Esophagus squamous epithelium (tissue), 5 donors: ENCODE data around the gene FFAR4. TPM values are rescaled to one million over a fixed set of nuclear protein-coding genes. Genes with fewer than 3 reads are reported as not detected.
"Not testable (repeated sequence)": the region's sequence is repeated elsewhere in the genome, so short reads cannot be mapped to it uniquely, and the experiment has no call there.

Experiments
- DNase-seq: peaks from one replicate; lab custom pipeline; 2025; lab: John Stamatoyannopoulos, UW
- H3K27ac ChIP-seq, 4 donors: fragments of 200-600 bp; sonication (generic); one replicate each; pipeline ENCODE4 v1.5.1; 2016 to 2019; ENCODE audit warnings: mild to moderate bottlenecking in 1 of 4
- H3K27me3 ChIP-seq, 4 donors: fragments of 200-600 bp; sonication (generic); 1 replicate in 3 of 4; 2 replicates in 1 of 4; pipeline versions ENCODE4 v1.5.1 to v1.6.0; 2017 to 2021; ENCODE audit warnings: antibody characterized with exemption in 1 of 4
- H3K36me3 ChIP-seq, 3 donors: fragments of 200-600 bp; sonication (generic); one replicate each; pipeline ENCODE4 v1.5.1; 2016 to 2019
- H3K4me1 ChIP-seq, 3 donors: fragments of 200-600 bp; sonication (generic); one replicate each; pipeline ENCODE4 v1.5.1; 2017 to 2019
- H3K4me3 ChIP-seq, 4 donors: fragments of 200-600 bp; sonication (generic); 1 replicate in 3 of 4; 2 replicates in 1 of 4; pipeline ENCODE4 v1.5.1; 2016 to 2019; ENCODE audit warnings: mild to moderate bottlenecking in 2 of 4, moderate library complexity in 1 of 4
- H3K9me3 ChIP-seq, 3 donors: fragments of 200-600 bp; sonication (generic); one replicate each; pipeline ENCODE4 v1.5.1; 2016 to 2019
- CTCF ChIP-seq, 6 experiments: fragments of 450-650 bp in 4 of 6; fragments of 200-600 bp in 2 of 6; sonication (generic) in 2 of 6; IDR thresholded peaks; one replicate each; pipeline ENCODE4 v1.5.1; 2016 to 2019; ENCODE audit warnings: antibody characterized with exemption in 6 of 6, mild to moderate bottlenecking in 4 of 6, moderate library complexity in 4 of 6
- POLR2A ChIP-seq, 4 donors: fragments of 450-650 bp; IDR thresholded peaks; one replicate each; pipeline ENCODE4 v1.6.1; 2017; ENCODE audit warnings: antibody characterized with exemption in 4 of 4, mild to moderate bottlenecking in 4 of 4, moderate library complexity in 3 of 4
- WGBS, 2 donors: methylation state at CpG; one replicate each; pipeline ENCODE4 v1.1.5; 2018; 5-methylcytosine and 5-hydroxymethylcytosine counted together
- intact Hi-C: fragments of 100-400 bp; cut with DNase I; formaldehyde crosslinking; loops from one replicate; pipeline ENCODE4 v1.15.0; 2022
- total RNA-seq, 4 donors: library from RNA; depleted of rRNA; stranded (reverse); fragments of >200 nt; gene quantifications; one replicate each; pipeline ENCODE4 v1.1.0, GENCODE V29; 2016
- donor health status: DM: yes; HTN: yes; CAD: no.

FFAR4 gene
- total RNA-seq = 1 to 10 TPM in 1 of 4 donors, under 1 TPM in 1, not detected in 2; 0.26 to 1.1 TPM

DNA sequence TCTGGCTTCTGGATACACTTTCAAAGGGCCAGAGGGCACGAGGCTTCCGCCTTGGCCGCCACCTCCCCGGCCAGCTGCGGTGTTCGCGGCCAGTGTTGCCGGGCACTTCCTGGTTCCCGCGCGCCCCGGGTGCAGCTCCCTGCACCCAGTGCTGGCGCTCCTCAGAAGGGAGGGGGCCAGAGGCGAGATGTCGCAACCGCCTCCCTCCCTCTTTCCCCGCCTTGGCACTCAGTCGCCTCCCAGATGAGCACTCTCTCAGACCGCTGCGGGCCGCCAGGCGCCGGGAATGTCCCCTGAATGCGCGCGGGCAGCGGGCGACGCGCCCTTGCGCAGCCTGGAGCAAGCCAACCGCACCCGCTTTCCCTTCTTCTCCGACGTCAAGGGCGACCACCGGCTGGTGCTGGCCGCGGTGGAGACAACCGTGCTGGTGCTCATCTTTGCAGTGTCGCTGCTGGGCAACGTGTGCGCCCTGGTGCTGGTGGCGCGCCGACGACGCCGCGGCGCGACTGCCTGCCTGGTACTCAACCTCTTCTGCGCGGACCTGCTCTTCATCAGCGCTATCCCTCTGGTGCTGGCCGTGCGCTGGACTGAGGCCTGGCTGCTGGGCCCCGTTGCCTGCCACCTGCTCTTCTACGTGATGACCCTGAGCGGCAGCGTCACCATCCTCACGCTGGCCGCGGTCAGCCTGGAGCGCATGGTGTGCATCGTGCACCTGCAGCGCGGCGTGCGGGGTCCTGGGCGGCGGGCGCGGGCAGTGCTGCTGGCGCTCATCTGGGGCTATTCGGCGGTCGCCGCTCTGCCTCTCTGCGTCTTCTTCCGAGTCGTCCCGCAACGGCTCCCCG, at the start of gene FFAR4:
Gene FFAR4, plus strand, starts transcription at position 231 of the 842 bp plus-strand sequence. Its CDS starts 56 bp downstream, at position 287.
- H3K27ac ChIP-seq = no peak within 1 kb of the TSS
- no peak for DNase-seq
- peaks cover 0 to 21% (median 10%) of the 10 kb centered on the region in 3 donors for H3K4me1 ChIP-seq
- 0% methylated on average over 1 of the region's 85 CpGs; no CpG with 5 or more reads in 1 of the 2 donors for WGBS, 2 donors
- no peaks in the 10 kb centered on the region for H3K36me3 ChIP-seq
- peaks cover 0 to 84% (median 13%) of the 10 kb centered on the region in 4 donors for H3K27me3 ChIP-seq
- TF ChIP-seq POLR2A (IDR thresholded peaks at IDR 0.05) (no peak), CTCF (IDR thresholded peaks at IDR 0.05) (no peak)
- intact Hi-C loops = no loop called here
- H3K4me3 ChIP-seq = peak within 1 kb of the TSS in 3 of 4 donors; percentile 20 to 54 (median 35)
- H3K9me3 ChIP-seq = no peaks in the 10 kb centered on the region

DNA sequence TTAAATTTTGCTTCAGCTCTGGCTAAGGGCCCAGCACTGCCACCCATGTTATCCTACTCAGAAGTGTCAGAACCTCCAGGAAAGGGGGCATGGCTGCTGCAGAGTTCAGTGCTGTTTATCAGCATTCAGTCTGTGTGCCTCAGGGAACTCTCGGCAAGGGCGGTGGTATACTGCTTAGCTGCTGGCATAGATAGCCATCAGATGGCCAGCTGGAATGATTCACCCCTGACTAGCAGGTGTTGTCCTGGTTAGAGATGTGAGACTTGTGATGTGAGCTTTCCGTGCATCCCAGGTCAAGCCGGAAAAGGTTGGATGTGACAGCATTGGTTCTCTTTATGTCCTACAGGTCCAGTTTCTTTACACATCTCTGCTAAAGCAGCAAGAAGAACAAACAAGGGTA, 47.9 kb upstream of the FFAR4 start:
- Histone ChIP-seq H3K4me3 (no peak overlapping the region), H3K36me3 (peaks cover 0 to 35% (median 0%) of the 10 kb centered on the region in 3 donors), H3K9me3 (peaks cover 0 to 9% (median 0%) of the 10 kb centered on the region in 3 donors), H3K27me3 (no peaks in the 10 kb centered on the region), H3K27ac (no peak overlapping the region), H3K4me1 (peaks cover 0 to 9% (median 0%) of the 10 kb centered on the region in 3 donors)
- no peak for TF ChIP-seq POLR2A (IDR thresholded peaks at IDR 0.05)
- no peak for TF ChIP-seq CTCF (IDR thresholded peaks at IDR 0.05)
- intact Hi-C loops = no loop called here
- WGBS, 2 donors = 85 to 100% methylated on average over 2 to 3 of the region's 4 CpGs
- no peak for DNase-seq

DNA sequence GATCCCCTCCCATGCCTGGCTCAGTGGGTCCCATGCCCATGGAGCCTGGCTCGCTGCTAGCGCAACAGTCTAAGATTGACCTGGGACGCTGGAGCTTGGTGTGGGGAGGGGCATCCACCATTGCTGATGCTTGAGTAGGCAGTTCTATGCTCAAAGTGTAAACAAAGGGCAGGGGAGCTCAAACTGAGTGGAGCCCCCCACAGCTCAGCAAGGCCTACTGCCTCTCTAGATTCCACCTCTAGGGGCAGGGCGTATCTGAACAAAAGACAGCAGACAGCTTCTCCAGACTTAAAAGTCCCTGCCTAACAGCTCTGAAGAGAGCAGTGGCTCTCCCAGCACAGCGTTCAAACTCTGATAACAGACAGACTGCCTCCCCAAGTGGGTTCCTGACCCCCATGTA, 31.2 kb upstream of the FFAR4 start:
- no peak overlapping the region for H3K27ac ChIP-seq
- H3K4me3 ChIP-seq = no peak overlapping the region
- TF ChIP-seq POLR2A (IDR thresholded peaks at IDR 0.05) = no peak
- no peak for TF ChIP-seq CTCF (IDR thresholded peaks at IDR 0.05)
- WGBS, 2 donors = 85% methylated on average over 2 of the region's 5 CpGs; no CpG with 5 or more reads in 1 of the 2 donors
- DNase-seq = no peak
- H3K36me3 ChIP-seq = no peaks in the 10 kb centered on the region
- no peaks in the 10 kb centered on the region for H3K4me1 ChIP-seq
- intact Hi-C loops = no loop called here
- no peaks in the 10 kb centered on the region for H3K9me3 ChIP-seq
- peaks cover 0 to 6% (median 0%) of the 10 kb centered on the region in 4 donors for H3K27me3 ChIP-seq

DNA sequence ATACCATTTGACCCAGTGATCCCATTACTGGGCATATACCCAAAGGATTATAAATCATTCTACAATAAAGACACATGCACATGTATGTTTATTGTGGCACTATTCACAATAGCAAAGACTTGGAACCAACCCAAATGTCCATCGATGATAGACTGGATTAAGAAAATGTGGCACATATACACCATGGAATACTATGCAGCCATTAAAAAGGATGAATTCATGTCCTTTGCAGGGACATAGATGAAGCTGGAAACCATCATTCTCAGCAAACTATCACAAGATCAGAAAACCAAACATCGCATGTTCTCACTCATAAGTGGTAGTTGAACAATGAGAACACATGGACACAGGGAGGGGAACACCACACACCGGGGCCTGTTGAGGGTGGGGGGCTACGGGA, 25.6 kb upstream of the FFAR4 start:
- H3K27me3 ChIP-seq, DNase-seq, H3K4me3 ChIP-seq, H3K36me3 ChIP-seq, H3K27ac ChIP-seq, H3K4me1 ChIP-seq, intact Hi-C loops, H3K9me3 ChIP-seq: not testable (repeated sequence)
- WGBS, 2 donors = 79 to 92% methylated on average over 4 of the region's 4 CpGs

GRCh38 chr10:93541402-93542357, 24.8 kb upstream of the FFAR4 start:
- Histone ChIP-seq H3K4me1 (peaks cover 0 to 9% (median 0%) of the 10 kb centered on the region in 3 donors), H3K27me3 (peaks cover 0 to 3% (median 0%) of the 10 kb centered on the region in 4 donors), H3K36me3 (no peaks in the 10 kb centered on the region), H3K4me3 (peak overlapping the region in 2 of 4 donors; percentile 15 to 43), H3K9me3 (no peaks in the 10 kb centered on the region), H3K27ac (no peak overlapping the region)
- no peak for DNase-seq
- intact Hi-C loops = no loop called here
- WGBS, 2 donors = 56 to 60% methylated on average over 15 to 21 of the region's 23 CpGs
- TF ChIP-seq CTCF (IDR thresholded peaks at IDR 0.05) (peak in 5 of 6 experiments; percentile 40 to 62 (median 51)), POLR2A (IDR thresholded peaks at IDR 0.05) (no peak)
